HG03135 (cell line): ENCODE measurements around the gene CSNK2A3.
"Not testable (repeated sequence)": the region's sequence is repeated elsewhere in the genome, so short reads cannot be mapped to it uniquely, and the experiment has no call there.

Source experiments
- ATAC-seq: cut with Tn5 transposase; IDR thresholded peaks from one replicate; pipeline ENCODE4 v1.9.1; 2021; ENCODE audit warnings: mild to moderate bottlenecking, moderate library complexity; ENCODE audit not compliant: unreplicated experiment

CSNK2A3 gene

DNA sequence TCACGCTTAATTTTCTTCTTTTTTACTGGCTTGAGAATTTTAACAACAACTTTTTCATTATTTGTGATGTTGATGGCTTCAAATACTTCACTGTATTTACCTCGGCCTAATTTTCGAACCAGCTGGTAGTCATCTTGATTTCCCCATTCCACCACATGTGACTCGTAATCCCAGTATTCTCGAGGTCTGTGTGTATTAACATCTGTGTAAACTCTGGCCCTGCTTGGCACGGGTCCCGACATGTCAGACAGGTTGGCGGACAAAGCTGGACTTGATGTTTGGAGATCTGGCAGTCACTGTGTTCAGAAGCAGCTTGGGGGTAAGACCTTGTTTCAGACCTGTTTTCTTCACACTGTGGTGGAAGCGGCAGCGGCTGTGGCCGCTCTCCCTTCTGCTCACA lies at the start of gene CSNK2A3:
CSNK2A3 (minus strand) TSS at position 373 of the 400 bp plus-strand sequence; CDS start at position 242, 131 bp downstream.
- ATAC-seq: not testable (repeated sequence)

- no peak for ATAC-seq
These were observed 49.0 kb upstream of the CSNK2A3 start for GRCh38 chr11:11401960-11402535.

DNA sequence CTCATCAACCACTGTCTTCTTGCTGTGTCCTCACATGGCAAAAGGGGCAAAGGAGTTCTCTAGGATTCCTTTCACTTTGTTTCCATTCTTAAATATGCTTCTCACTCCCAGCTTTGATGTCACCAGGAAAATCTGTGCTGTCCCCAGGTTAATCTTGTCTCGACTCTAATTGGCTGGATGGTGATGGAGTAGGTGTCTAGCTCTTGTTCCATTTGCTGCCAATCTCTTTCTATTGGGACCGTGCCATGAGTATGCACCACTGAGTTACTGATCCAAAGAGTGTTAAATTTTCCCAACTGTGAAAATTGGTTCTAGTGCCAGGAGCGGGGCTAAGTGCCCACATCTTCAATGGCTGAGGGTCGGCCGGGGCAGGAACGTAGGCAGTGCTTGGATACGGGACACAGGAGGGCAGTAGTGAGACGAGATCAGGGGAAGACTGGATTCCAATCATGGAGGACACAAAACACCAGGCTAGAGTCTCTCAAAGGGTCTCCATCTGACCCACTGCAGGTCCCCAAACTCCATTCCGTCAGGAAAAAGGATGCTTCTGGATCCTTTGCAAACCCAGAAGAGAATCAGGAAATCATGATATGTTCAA lies 47.7 kb upstream of the CSNK2A3 start:
- no peak for ATAC-seq

- no peak for ATAC-seq
These were observed 47.1 kb upstream of the CSNK2A3 start for GRCh38 chr11:11400121-11400520.

- no peak for ATAC-seq
These were observed 44.7 kb upstream of the CSNK2A3 start for GRCh38 chr11:11397781-11398180.

GRCh38 chr11:11397036-11397415 lies 44.0 kb upstream of the CSNK2A3 start:
- no peak for ATAC-seq

DNA sequence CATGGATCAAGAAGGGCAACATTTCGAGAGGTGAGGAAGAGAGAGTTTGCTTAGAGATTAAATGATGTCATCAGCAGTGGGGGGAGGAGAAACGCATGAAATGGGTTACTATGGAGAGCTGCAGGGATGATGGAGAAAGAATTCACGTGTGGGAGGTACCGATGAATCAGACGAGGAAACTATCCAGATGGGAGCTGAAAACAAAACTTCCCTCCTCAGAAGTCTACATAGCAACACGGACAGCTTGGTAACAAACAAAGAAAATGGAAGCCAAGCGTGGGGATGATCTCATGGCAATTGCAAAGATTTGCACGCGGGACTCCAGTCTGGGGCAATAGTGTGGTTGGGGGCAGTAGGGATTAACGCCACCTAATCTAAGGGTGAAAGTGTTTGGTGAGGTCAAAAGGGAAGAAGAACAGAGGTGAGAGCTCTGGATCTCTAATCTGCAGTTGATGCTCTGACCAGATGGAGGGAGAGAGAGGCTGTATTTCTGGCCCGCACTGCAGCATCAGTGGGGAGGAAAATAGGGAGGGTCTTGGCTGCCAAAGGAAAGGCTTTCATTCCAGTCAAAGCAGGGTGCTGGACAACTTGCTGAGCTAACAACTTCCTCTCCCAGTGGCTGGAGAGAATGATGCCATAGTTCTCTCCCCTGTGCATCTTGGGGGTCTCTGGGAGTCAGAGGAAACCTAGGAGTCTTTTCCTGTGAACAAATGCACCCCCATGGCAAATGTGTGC lies 43.4 kb upstream of the CSNK2A3 start:
- ATAC-seq: no peak

DNA sequence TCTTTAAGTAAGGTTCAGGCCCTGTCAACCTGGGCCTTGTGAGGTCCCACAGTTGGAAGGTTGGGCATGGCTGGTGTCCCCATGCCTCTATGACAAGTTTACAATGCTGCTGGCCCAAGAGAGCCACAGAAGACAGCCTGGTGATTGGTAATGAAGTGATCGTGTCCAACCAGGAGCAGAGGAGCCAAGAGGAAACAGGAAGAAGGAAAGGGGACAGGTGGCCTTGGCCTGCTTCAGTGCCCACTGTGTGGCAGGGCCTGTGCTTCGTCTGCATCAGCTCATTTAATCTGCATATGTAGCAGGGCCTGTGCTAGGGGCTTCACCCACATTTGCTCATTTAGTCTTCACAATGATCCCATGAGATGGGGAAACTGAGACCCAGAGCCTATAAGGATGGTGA lies 42.1 kb upstream of the CSNK2A3 start:
- ATAC-seq: no peak

- no peak for ATAC-seq
These were observed 41.2 kb upstream of the CSNK2A3 start for GRCh38 chr11:11394241-11394640.

- no peak for ATAC-seq
These were observed 38.9 kb upstream of the CSNK2A3 start for GRCh38 chr11:11391796-11392463.

- no peak for ATAC-seq
These were observed 38.1 kb upstream of the CSNK2A3 start for GRCh38 chr11:11391169-11391568.

GRCh38 chr11:11390068-11390771 lies 37.2 kb upstream of the CSNK2A3 start:
- no peak for ATAC-seq

GRCh38 chr11:11389238-11389637 lies 36.2 kb upstream of the CSNK2A3 start:
- no peak for ATAC-seq

DNA sequence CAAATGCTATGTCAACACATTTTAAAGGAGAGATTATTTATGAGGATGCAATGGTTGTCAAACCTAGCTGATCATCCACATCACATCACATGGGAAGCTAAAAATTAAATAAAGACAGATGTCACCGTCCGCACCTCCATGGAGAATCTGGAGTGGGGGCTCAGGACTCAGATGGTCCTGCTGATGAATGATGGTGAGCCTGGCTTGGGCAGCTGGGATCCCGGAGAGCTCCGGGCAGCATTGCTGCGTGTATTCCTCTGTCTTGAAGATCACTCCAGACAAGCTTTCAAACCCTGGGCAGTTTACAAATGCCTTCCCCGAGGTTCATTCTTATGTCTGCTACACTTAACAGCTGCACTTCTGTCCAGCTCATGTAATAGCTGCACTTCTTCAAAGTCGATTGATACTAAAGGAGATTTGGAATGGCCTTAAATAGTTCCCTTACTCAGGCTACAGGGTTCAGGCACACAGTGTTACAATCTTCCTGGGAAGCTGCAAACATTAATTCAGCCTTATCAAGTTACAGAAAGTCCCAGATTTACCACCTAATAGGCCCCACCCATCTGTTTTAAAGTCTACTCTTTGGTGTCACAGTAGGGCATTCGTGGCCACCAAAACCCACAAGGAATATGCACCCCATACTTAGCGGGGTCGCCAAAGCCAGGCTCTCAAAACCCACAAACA lies 34.7 kb upstream of the CSNK2A3 start:
- no peak for ATAC-seq

GRCh38 chr11:11387207-11387606 lies 34.2 kb upstream of the CSNK2A3 start:
- no peak for ATAC-seq

- ATAC-seq: no peak
These were observed 31.8 kb upstream of the CSNK2A3 start for GRCh38 chr11:11384829-11385228.

DNA sequence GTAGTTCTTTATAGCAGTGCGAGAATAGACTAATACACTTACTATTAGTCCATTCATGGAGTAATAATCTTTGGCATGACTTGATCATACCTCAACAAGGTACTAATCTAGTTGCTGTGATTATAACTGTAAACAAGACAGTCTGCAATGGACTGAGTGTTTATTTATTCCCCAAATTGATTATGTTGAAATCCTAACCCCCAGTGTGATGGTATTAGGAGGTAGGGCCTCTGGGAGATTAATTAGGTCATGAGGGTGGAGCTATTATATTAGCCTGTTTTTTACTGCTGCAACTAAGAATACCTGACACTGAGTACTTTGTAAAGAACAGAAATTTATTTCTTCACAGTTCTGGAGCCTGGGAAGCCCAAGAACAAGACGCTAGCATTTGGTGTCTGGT lies 30.9 kb upstream of the CSNK2A3 start:
- no peak for ATAC-seq

DNA sequence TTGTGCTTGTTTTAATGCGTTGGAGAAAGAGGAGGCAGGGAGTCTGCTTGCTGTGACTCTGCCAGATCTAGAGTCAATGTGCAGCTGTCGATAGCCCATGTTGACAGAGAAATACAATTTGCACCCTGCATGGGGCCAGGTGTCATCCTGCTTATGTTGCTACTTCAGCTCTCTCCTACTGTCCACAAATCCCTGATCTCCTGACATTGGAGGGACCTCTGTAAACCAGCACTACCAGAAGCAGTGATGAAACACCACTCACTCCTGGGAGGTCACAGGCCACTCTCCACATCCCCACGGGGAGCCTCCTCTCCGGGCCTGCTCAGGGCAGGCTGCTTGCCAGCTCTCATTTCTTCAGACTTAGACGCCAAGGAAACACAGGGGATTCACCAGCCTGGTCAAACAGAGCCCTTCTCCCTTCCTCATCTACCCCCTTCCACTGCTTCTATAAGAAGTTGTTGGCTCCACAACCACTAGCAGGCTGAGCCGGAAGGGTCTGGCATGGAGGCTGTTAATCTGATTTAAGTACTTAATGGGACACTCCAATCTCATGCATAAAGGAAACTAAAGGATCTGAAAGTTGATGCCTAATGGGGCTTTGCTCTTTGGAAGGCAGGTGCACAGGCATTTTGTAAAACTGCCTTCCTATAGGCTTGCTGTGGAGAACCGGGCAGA lies 29.9 kb upstream of the CSNK2A3 start:
- no peak for ATAC-seq

GRCh38 chr11:11381471-11382105 lies 28.5 kb upstream of the CSNK2A3 start:
- ATAC-seq: no peak

GRCh38 chr11:11380883-11381282 lies 27.8 kb upstream of the CSNK2A3 start:
- no peak for ATAC-seq
